Ishikawa (cell line): ENCODE data around the gene FBXO47.

Experiments used
- CEBPB ChIP-seq: IDR thresholded peaks from 2 replicates; pipeline ENCODE4 v1.6.1; 2012
- CREB1 ChIP-seq: IDR thresholded peaks from 2 replicates; pipeline ENCODE4 v1.6.1; 2012; ENCODE audit warnings: low read depth
- TAF1 ChIP-seq: IDR thresholded peaks from 2 replicates; pipeline ENCODE4 v1.6.1; 2012; ENCODE audit warnings: low read depth, mild to moderate bottlenecking
- TF ChIP-seq, protein P1 (sequence below): IDR thresholded peaks from 2 replicates; pipeline ENCODE4 v1.6.1; 2012

DNA sequence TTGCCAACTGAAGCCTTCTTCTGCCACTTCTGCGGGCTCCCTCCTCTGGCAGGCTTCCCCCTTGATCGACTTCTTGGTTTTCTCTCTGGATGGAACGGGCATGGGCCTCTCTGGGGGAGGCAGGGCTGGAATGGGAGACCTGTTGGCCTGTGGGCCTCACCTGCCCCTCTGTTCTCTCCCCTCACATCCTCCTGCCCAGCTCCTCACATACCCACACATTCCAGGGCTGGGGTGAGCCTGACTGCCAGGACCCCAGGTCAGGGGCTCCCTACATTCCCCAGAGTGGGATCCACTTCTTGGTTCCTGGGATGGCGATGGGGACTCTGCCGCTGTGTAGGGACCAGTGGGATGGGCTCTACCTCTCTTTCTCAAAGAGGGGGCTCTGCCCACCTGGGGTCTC is 48.3 kb downstream of the FBXO47 start:
- TF ChIP-seq CEBPB, result no peak
- TF ChIP-seq, protein P1, sequence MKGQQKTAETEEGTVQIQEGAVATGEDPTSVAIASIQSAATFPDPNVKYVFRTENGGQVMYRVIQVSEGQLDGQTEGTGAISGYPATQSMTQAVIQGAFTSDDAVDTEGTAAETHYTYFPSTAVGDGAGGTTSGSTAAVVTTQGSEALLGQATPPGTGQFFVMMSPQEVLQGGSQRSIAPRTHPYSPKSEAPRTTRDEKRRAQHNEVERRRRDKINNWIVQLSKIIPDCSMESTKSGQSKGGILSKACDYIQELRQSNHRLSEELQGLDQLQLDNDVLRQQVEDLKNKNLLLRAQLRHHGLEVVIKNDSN, result no peak
- TF ChIP-seq TAF1, result no peak
- TF ChIP-seq CREB1, result no peak
